HEK293 (cell line): ENCODE results near the gene ATOH7.

Experiments used
- CTCF ChIP-seq: fragments of 450-650 bp; formaldehyde crosslinking; IDR thresholded peaks from 2 replicates; pipeline ENCODE4 v1.5.1; 2016; ENCODE audit warnings: missing biosample characterization, missing genetic modification characterization
- GLI4 ChIP-seq: fragments of 450-650 bp; formaldehyde crosslinking; IDR thresholded peaks from 2 replicates; pipeline ENCODE4 v1.5.1; 2016; ENCODE audit warnings: missing biosample characterization, missing genetic modification characterization
- HOXC10 ChIP-seq: sonication (generic); formaldehyde crosslinking; IDR thresholded peaks from 2 replicates; pipeline ENCODE4 v1.8.1; 2023; ENCODE audit warnings: mild to moderate bottlenecking, missing genetic modification reagents
- KLF9 ChIP-seq: fragments of 450-650 bp; formaldehyde crosslinking; IDR thresholded peaks from 2 replicates; pipeline ENCODE4 v1.5.1; 2016; ENCODE audit warnings: missing biosample characterization, missing genetic modification characterization, low read depth
- ZBTB21 ChIP-seq: fragments of 450-650 bp; formaldehyde crosslinking; IDR thresholded peaks from 2 replicates; pipeline ENCODE4 v1.5.1; 2017; ENCODE audit warnings: missing biosample characterization, missing genetic modification characterization
- ZNF175 ChIP-seq: fragments of 450-650 bp; formaldehyde crosslinking; IDR thresholded peaks from 2 replicates; pipeline ENCODE4 v1.5.1; 2016; ENCODE audit warnings: missing biosample characterization, missing genetic modification characterization
- ZNF747 ChIP-seq: fragments of 450-650 bp; formaldehyde crosslinking; IDR thresholded peaks from 2 replicates; pipeline ENCODE4 v1.5.1; 2016; ENCODE audit warnings: missing biosample characterization, missing genetic modification characterization
- TF ChIP-seq, protein P1 (sequence below): fragments of 450-650 bp; formaldehyde crosslinking; IDR thresholded peaks from 2 replicates; pipeline ENCODE4 v1.5.1; 2016; ENCODE audit warnings: missing biosample characterization, missing genetic modification characterization

DNA sequence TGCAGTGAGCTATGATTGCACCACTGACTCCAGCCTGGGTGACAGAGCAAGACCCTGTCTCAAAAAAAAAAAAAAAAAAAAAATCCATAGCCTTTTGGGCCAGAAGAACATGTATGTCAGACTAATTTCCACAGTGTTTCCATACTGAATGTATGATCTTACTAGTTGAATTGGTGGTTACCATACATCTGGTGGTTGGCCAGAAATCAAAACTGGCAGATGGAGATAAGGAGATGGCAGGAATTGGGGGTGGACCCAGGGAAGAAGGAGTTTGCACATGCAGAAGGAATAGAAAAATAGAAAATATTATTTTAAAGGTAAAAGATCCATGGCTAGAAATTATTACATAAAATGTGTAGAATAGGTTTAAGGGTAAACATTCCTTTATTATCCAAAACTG is 3.7 kb upstream of the ATOH7 start:
- TF ChIP-seq, protein P1, sequence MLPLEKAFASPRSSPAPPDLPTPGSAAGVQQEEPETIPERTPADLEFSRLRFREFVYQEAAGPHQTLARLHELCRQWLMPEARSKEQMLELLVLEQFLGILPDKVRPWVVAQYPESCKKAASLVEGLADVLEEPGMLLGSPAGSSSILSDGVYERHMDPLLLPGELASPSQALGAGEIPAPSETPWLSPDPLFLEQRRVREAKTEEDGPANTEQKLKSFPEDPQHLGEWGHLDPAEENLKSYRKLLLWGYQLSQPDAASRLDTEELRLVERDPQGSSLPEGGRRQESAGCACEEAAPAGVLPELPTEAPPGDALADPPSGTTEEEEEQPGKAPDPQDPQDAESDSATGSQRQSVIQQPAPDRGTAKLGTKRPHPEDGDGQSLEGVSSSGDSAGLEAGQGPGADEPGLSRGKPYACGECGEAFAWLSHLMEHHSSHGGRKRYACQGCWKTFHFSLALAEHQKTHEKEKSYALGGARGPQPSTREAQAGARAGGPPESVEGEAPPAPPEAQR (tag by site-specific recombination): no peak
- TF ChIP-seq CTCF (tag by site-specific recombination): no peak
- TF ChIP-seq ZNF747 (tag by site-specific recombination): no peak
- no peak for TF ChIP-seq GLI4
- TF ChIP-seq ZNF175 (tag by site-specific recombination): no peak
- TF ChIP-seq ZBTB21 (tag by site-specific recombination): no peak
- TF ChIP-seq HOXC10: no peak
- no peak for TF ChIP-seq KLF9
